Body of pancreas (tissue), 4 donors: Measurements from ENCODE around the gene SFXN3. TPM values are rescaled to one million over a fixed set of nuclear protein-coding genes. Genes with fewer than 3 reads are reported as not detected.

Source experiments
- ATAC-seq: fragments of 150-250 bp; one replicate; pipeline ENCODE4 v1.9.1; 2016
- DNase-seq, 4 donors: peaks; one replicate each; pipeline ENCODE4 v3.0.0-alpha.2; 2019
- H3K27ac ChIP-seq, 4 donors: fragments of 200-600 bp; sonication (generic); 1 replicate in 3 of 4; 2 replicates in 1 of 4; pipeline versions ENCODE4 v1.5.1 to v1.6.1; 2016 to 2019; ENCODE audit warnings: mild to moderate bottlenecking in 1 of 4, mixed read lengths in 1 of 4, moderate library complexity in 1 of 4
- H3K27me3 ChIP-seq, 2 donors: fragments of 200-600 bp; sonication (generic); one replicate each; pipeline ENCODE4 v1.6.0; 2016; ENCODE audit warnings: mild to moderate bottlenecking in 1 of 2
- H3K36me3 ChIP-seq, 2 donors: fragments of 200-600 bp; sonication (generic); replicated peaks in 1 of 2; 2 replicates each; pipeline ENCODE4 v1.5.1; 2016; ENCODE audit warnings: low read depth in 2 of 2; ENCODE audit not compliant: insufficient read depth in 1 of 2
- H3K4me1 ChIP-seq: fragments of 200-600 bp; sonication (generic); one replicate; pipeline ENCODE4 v1.6.0; 2016
- H3K4me3 ChIP-seq, 2 donors: fragments of 200-600 bp; sonication (generic); 1 replicate in 1 of 2; 2 replicates in 1 of 2; pipeline ENCODE4 v1.5.1; 2016 to 2019
- H3K9me3 ChIP-seq, 3 donors: fragments of 200-600 bp; sonication (generic); 1 replicate in 2 of 3; 2 replicates in 1 of 3; pipeline ENCODE4 v1.5.1; 2016
- CTCF ChIP-seq, 7 experiments: fragments of 450-650 bp in 4 of 7; fragments of 200-600 bp in 3 of 7; sonication (generic) in 3 of 7; IDR thresholded peaks; one replicate each; pipeline ENCODE4 v1.5.1; 2016 to 2019; ENCODE audit warnings: antibody characterized with exemption in 7 of 7
- POLR2A ChIP-seq, 3 donors: fragments of 450-650 bp; IDR thresholded peaks; one replicate each; pipeline ENCODE4 v1.6.1; 2016; ENCODE audit warnings: antibody characterized with exemption in 3 of 3, mild to moderate bottlenecking in 2 of 3
- WGBS, 2 donors: methylation state at CpG; one replicate each; pipeline ENCODE4 v1.1.5; 2017; 5-methylcytosine and 5-hydroxymethylcytosine counted together
- intact Hi-C: fragments of 100-400 bp; cut with DNase I; formaldehyde crosslinking; loops from one replicate; pipeline ENCODE4 v1.15.1; 2023
- total RNA-seq, 2 donors: library from RNA; depleted of rRNA; stranded (reverse); fragments of >200 nt; gene quantifications; one replicate each; pipeline ENCODE4 v1.1.0, GENCODE V29; 2016

The SFXN3 gene
- total RNA-seq, 2 donors from 2014 or later = 23.4 to 61.7 TPM

DNA sequence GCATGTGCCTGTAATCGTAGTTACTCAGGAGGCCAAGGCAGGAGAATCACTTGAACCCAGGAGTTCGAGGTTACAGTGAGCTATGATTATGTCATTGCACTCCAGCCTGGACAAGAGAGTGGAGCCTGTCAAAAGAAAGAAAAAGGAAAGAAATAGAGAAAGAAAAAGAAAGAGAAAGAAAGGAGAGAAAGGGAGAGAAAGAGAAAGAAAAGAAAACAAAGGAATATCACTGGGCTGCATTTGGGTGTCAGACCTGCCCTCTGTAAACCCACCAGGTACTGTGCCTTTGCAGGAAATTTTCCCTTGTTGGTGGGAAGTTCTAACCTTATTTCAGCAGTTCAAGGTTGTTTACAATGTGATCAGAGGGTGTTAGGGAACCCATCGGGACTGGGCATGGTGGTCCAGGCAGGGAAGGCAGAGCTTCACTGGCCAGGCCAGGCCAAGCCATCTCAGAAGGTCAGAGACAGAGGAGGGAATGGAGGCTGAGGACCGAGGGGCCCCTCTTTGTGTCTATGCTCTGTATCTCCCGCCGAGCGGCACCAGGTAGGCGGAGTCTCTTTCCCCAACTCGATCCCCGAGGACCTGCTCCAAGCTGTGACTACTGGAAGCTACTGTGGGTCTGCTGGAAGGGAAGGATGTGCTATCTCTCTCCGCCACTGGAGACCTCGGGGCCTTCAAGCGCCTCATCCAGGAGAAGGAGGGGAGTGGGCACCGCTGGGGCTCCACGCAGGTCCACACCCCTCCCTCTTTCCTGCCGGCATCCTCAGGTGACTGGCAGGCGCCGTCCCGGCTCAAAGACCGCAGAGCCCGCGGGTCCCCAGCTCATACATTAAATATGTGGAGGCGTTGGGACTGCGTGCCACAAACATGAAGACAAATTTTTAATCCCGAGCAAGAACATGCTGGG lies 15.6 kb downstream of the SFXN3 start:
- H3K4me1 ChIP-seq = peaks cover 39% of the 10 kb centered on the region
- ATAC-seq (no peak), DNase-seq (no peak)
- intact Hi-C loops = no loop called here
- peaks cover 0 to 21% of the 10 kb centered on the region in 2 donors for H3K27me3 ChIP-seq
- no peak for TF ChIP-seq CTCF (IDR thresholded peaks at IDR 0.05)
- TF ChIP-seq POLR2A (IDR thresholded peaks at IDR 0.05) = no peak
- WGBS, 2 donors = 36 to 44% methylated on average over 18 to 25 of the region's 25 CpGs
- no peaks in the 10 kb centered on the region for H3K9me3 ChIP-seq
- H3K4me3 ChIP-seq = no peak overlapping the region
- H3K27ac ChIP-seq = no peak overlapping the region
- H3K36me3 ChIP-seq = no peaks in the 10 kb centered on the region

DNA sequence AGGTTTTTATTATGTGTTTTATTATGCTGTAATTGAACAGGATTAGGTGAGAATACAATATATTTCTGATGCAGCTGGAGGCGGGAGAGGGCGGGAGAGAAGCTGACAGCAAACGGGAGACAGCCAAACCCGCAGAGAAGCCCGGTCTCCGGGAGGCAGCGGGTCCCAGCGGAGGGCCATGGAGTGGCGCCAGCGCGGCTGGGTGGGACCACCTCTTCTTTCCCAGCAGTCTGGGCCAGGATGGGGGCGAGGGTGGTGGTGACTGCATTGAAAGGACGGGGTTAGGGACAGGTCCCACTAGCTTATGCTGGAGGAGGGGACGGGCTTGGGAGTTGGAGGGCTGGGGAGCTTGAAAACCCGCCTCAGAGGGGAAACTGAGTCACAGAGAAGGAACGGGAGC lies 16.2 kb downstream of the SFXN3 start:
- TF ChIP-seq POLR2A (IDR thresholded peaks at IDR 0.05) = no peak
- no peak for TF ChIP-seq CTCF (IDR thresholded peaks at IDR 0.05)
- 32 to 36% methylated on average over 16 of the region's 16 CpGs for WGBS, 2 donors
- Histone ChIP-seq H3K9me3 (no peaks in the 10 kb centered on the region), H3K27ac (no peak overlapping the region), H3K4me3 (no peak overlapping the region), H3K36me3 (no peaks in the 10 kb centered on the region), H3K27me3 (peaks cover 0 to 21% of the 10 kb centered on the region in 2 donors), H3K4me1 (peaks cover 32% of the 10 kb centered on the region)
- DNase-seq (no peak), ATAC-seq (no peak)
- intact Hi-C loops = no loop called here

GRCh38 chr10:101047961-101048892 lies 17.2 kb downstream of the SFXN3 start:
- ATAC-seq (no peak), DNase-seq (peak in 1 of 4 donors; percentile 30)
- Histone ChIP-seq H3K9me3 (no peaks in the 10 kb centered on the region), H3K36me3 (no peaks in the 10 kb centered on the region), H3K4me1 (peaks cover 26% of the 10 kb centered on the region), H3K4me3 (no peak overlapping the region), H3K27me3 (peaks cover 0 to 21% of the 10 kb centered on the region in 2 donors), H3K27ac (no peak overlapping the region)
- WGBS, 2 donors = 11 to 14% methylated on average over 43 to 62 of the region's 62 CpGs
- intact Hi-C loops = no loop called here
- peak in 1 of 7 experiments; percentile 7 for TF ChIP-seq CTCF (IDR thresholded peaks at IDR 0.05)
- TF ChIP-seq POLR2A (IDR thresholded peaks at IDR 0.05) = no peak

DNA sequence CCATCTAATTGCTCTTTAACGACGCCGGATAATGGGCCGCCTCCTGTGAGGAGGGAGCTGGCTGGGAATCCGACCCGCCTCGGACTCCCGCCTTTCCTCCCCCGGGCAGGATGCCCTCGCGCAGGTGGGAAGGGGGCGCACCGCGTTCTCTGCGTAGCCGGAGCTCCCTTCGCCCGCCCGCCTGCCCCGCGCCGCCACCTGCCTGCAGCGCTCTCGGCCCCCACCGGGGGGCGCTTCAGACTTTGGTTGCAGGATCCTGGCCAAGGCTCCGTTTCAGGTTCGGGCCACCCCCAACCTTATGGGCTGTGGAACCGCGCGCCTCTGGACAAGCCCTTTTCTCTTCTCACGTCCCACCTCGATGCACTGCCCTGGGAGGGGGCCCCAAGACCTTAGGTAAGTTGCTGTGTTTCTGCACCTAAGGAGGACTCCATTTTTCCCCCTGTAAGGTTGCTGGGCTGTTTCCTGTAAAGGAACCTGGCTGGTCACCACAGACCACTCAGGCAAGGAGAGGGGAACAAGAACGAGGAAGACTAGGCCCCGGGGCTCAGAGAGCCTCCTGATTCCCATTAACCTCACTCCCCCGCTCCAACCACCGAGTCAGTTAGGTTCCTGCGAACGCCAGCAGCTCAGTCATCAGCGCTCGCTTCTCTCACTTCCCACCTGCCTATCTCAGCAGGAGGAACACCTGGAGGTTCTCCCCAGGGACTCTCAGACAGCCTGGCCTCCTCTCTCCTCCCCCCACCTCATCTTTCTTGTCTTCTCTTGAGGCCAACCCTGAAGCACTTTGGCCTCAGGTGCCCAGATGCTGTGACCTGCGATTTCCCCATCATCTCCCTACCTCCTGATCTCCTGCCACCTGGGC lies 19.4 kb downstream of the SFXN3 start:
- intact Hi-C loops = no loop called here
- H3K36me3 ChIP-seq = no peaks in the 10 kb centered on the region
- H3K27me3 ChIP-seq = peaks cover 0 to 21% of the 10 kb centered on the region in 2 donors
- ATAC-seq = peak; percentile 93
- peak; percentile 73 to 82 (median 77) for DNase-seq
- TF ChIP-seq POLR2A (IDR thresholded peaks at IDR 0.05) = peak in 1 of 3 donors; percentile 19
- peak; percentile 66 to 96 (median 79) for TF ChIP-seq CTCF (IDR thresholded peaks at IDR 0.05)
- H3K27ac ChIP-seq = no peak overlapping the region
- H3K4me1 ChIP-seq = peaks cover 21% of the 10 kb centered on the region
- 6 to 9% methylated on average over 22 to 42 of the region's 42 CpGs for WGBS, 2 donors
- no peak overlapping the region for H3K4me3 ChIP-seq
- no peaks in the 10 kb centered on the region for H3K9me3 ChIP-seq
